HG02884 (cell line): ENCODE data around the gene TMEM51.

Source experiments
- ATAC-seq: cut with Tn5 transposase; IDR thresholded peaks from one replicate; pipeline ENCODE4 v1.9.1; 2021; ENCODE audit warnings: mild to moderate bottlenecking, moderate library complexity; ENCODE audit not compliant: unreplicated experiment

The TMEM51 gene

GRCh38 chr1:15264769-15265168 lies 111.2 kb downstream of the TMEM51 start:
- no peak for ATAC-seq
